GM12873 (cell line): ENCODE results near the gene GJA3.

Experiments used
- TF ChIP-seq, protein P1 (sequence below): IDR thresholded peaks from 2 replicates; pipeline ENCODE4 v1.5.1; 2012; ENCODE audit warnings: low read depth, mild to moderate bottlenecking, moderate library complexity, low read length, control low read depth; ENCODE audit not compliant: insufficient read depth; ENCODE audit errors: missing control alignments

GJA3 gene

DNA sequence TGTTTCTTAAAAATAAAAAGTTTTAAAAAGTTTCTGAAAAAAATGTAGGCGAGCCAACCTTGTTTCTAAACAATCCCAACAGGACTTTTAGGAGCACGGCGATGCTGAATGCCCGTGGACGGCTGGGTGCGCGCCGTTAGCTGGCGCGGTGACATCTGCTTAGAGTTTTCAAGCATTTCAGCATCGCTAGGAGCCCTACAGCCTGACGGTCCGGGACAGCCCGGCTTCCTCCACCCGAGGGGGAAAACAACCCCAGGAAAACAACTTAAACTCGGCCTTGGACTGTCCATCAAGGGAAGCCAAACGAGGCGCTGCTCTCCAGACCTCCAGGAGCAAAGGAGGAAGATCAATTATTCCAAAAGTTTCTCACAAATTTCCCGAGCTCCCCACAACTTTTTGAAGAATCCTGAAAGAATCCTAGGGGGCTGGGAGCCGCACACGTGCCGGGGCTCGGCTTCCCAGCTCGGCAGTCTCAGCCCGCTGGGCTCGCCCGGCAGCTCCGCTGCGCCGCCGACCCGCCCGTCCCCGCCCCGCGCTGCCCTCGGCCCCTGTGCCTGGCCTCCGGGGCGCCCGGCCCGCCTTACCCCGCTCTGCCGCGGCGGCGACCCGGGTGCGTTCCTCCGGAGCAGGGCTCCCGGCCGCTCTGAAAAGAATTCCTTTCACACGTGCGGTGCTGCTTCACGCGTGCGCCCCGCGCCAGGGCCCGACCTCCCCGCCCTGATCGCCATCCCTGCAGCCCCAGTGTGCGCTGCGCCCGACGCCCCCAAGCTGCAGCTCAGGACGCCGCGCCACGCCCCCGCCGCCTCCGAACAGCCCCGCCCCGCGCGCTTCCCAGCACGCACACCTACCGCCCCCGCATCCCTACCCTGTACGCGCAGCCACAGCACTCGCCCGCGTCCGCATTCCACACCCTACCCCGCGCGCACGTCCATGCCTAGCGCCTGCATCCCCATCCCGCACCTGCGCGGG is at the start of gene GJA3:
Gene GJA3, minus strand, starts transcription at position 747 of the 969 bp plus-strand sequence. CDS start 17,764 bp downstream, outside the sequence.
- TF ChIP-seq, protein P1, sequence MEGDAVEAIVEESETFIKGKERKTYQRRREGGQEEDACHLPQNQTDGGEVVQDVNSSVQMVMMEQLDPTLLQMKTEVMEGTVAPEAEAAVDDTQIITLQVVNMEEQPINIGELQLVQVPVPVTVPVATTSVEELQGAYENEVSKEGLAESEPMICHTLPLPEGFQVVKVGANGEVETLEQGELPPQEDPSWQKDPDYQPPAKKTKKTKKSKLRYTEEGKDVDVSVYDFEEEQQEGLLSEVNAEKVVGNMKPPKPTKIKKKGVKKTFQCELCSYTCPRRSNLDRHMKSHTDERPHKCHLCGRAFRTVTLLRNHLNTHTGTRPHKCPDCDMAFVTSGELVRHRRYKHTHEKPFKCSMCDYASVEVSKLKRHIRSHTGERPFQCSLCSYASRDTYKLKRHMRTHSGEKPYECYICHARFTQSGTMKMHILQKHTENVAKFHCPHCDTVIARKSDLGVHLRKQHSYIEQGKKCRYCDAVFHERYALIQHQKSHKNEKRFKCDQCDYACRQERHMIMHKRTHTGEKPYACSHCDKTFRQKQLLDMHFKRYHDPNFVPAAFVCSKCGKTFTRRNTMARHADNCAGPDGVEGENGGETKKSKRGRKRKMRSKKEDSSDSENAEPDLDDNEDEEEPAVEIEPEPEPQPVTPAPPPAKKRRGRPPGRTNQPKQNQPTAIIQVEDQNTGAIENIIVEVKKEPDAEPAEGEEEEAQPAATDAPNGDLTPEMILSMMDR = no peak

DNA sequence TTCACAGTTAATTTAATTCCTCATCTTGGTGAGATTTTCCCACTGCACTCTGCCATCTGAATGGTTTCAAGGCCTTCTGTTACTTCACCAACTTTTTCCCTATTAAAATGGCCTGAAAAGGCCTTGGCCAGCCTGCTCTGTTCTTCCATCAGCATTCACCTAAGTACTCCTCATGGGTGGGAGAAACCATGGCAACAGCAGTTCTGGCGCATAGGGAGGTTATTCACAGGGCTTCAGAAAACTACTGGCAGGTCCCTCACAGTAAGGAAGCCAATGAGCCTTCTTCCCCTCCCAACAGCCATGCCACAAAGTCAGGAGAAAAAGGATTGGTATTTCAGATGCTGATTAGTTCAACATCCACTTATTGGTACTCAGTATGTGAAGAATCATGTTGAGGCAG is 49.1 kb upstream of the GJA3 start:
- TF ChIP-seq, protein P1 = no peak

DNA sequence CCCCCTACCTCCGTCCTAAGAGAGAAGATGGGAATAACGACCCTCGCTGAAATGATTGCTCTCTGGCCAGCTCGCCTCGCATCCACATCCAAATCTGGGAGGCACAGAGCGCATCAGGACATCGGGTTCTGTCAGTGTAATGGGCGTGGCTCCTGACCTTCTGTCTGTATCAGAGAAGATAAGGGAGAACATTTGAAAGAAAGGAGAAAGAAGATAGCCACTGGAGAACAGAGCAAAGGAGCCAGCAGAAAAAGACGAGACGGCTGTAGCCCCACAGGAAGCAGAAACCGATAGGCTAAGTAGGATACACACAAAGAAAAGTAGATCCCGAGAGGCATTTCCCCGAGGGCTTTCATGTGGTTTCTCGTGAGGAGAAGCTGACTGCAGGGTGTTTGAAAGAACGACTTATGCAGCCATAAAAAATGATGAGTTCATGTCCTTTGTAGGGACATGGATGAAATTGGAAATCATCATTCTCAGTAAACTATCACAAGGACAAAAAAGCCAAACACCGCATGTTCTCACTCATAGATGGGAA is 45.9 kb upstream of the GJA3 start:
- TF ChIP-seq, protein P1 = no peak

DNA sequence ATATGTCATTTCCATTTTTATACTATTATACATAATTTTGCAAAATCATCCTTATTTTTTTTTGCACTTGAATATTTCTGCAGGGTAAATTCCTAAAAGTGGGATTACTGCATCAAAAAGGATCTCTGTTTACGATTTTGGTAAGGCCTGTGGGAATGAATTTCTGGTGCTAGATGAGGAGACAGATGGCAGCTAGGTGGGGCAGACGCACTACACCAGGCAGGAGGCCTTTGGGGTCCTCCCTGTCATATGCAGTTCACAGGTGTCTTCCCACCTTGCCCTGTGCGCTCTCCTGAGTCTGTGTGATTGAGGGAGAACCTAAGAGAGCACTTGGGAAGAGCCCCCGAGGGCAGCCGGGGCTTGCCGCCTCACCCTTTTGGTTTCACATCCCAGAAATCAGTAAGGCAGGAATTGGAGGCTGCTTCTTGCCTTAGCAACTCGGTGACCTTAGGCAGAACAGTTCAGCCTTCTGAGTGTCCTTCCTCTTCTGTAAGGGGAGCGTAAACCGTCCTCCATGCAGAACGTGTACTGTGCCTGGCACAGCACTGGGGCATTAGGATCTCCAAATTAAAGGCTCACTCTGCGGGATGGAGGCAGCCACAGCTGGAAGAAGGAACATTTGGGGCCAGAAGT is 45.3 kb upstream of the GJA3 start:
- TF ChIP-seq, protein P1 = no peak

DNA sequence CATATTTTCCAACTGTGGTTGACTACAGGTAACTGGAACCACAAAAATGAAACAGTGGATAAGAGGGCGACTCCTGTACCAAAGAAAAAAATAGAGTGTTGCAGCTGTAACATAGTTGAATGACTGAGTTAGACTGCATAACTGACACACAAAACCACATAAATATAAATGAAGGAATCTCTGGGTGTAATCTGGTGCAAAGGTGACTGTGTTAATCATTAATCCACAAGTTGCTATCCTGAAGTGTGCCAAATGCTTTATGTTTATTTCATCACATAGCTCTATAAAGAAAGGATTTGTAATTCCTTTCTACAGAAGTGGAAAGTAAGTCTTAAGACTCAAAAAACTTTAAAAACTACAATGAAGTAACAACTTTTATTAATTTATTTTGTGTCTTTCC is 37.9 kb upstream of the GJA3 start:
- TF ChIP-seq, protein P1 = no peak

DNA sequence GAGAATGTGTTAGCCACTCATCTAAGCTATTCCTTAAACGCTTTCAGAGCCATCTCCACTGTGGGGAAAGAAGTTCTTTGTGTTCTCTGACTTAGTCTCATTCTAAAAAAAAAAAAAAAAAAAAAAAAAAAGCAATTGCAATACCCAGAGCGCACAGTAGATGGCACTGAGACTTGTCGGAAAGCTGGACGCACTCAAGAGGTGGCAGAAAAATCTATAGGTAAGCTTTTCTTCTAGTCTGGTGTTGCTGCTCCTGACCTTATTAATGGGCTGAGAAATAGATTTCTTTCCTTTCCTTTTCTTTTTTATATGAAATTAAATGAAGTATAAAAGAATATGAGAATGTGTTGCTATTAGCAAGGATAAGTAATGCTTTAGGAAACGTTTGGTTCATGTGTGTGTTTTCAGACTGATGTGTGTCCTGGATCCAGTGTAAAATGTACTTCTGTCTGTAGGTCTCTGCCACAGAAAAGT is 36.5 kb upstream of the GJA3 start:
- TF ChIP-seq, protein P1 = peak; percentile 73

DNA sequence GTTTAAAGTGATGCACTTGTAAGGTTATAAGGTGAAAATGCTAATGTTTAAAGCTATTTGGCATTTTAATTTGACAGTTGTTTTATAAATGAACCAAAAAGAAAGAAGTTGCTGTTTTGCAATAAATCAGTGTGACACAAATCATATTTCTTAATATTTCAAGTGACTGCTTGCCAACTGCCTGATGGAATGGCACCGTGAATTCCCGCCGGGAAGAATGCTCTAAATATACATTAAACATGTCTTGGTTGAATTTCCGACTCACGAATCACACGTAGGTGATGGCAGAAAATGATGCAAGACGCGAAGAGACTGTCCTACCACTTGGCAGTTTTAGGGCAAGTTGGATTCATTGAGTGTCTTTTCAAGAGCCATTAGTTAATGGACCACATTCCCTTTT is 34.9 kb upstream of the GJA3 start:
- TF ChIP-seq, protein P1 = no peak
